C4-2B (cell line): Measurements from ENCODE around the gene KCNAB2.

Source experiments
- H3K27ac ChIP-seq: fragments of 450-650 bp; 2 replicates; pipeline ENCODE4 v1.5.1; 2017
- CTCF ChIP-seq: fragments of 450-650 bp; conservative IDR thresholded peaks from 2 replicates; pipeline ENCODE4 v1.5.1; 2017; ENCODE audit warnings: mild to moderate bottlenecking
- ZFX ChIP-seq: fragments of 450-650 bp; IDR thresholded peaks from 2 replicates; pipeline ENCODE4 v1.6.1; 2017

The KCNAB2 gene

GRCh38 chr1:6035719-6036118, 10.0 kb upstream of the KCNAB2 start:
- no peak overlapping the region for H3K27ac ChIP-seq

GRCh38 chr1:6037338-6037762, 8.3 kb upstream of the KCNAB2 start:
- TF ChIP-seq CTCF (no peak), ZFX (no peak)
- no peak overlapping the region for H3K27ac ChIP-seq

More at GRCh38 chr1:6035719-6036118, 10.0 kb upstream of the KCNAB2 start:
- TF ChIP-seq CTCF (peak; percentile 10; the same call in 1 of the 2 replicates), ZFX (no peak)

- no peak for TF ChIP-seq ZFX
- no peak for TF ChIP-seq CTCF
- H3K27ac ChIP-seq = no peak overlapping the region
Measured at GRCh38 chr1:6038603-6039002, 7.1 kb upstream of the KCNAB2 start.

GRCh38 chr1:6039031-6039430, 6.7 kb upstream of the KCNAB2 start:
- no peak overlapping the region for H3K27ac ChIP-seq
- TF ChIP-seq ZFX = no peak
- no peak for TF ChIP-seq CTCF

- TF ChIP-seq CTCF (no peak), ZFX (no peak)
- no peak overlapping the region for H3K27ac ChIP-seq
Measured at GRCh38 chr1:6040444-6040843, 5.2 kb upstream of the KCNAB2 start.

- no peak for TF ChIP-seq ZFX
- no peak for TF ChIP-seq CTCF
Measured at GRCh38 chr1:6040861-6041415, 4.8 kb upstream of the KCNAB2 start.

GRCh38 chr1:6041432-6042062, 4.1 kb upstream of the KCNAB2 start:
- no peak overlapping the region for H3K27ac ChIP-seq
- TF ChIP-seq ZFX (no peak), CTCF (peak; percentile 81)

More at GRCh38 chr1:6040861-6041415, 4.8 kb upstream of the KCNAB2 start:
- no peak overlapping the region for H3K27ac ChIP-seq
